Spleen (tissue), 7 donors: Measurements from ENCODE around the gene SHF.

Experiments
- POLR2A ChIP-seq, 3 donors: fragments of 450-650 bp; IDR thresholded peaks; one replicate each; pipeline ENCODE4 v1.5.1; 2017; ENCODE audit warnings: antibody characterized with exemption in 3 of 3, mild to moderate bottlenecking in 1 of 3
- TF ChIP-seq, protein P1 (sequence below), 11 experiments: fragments of 200-600 bp in 7 of 11; fragments of 450-650 bp in 4 of 11; sonication (generic) in 4 of 11; IDR thresholded peaks in 8 of 11; conservative IDR thresholded peaks in 3 of 11; 1 replicate in 7 of 11; 2 replicates in 4 of 11; pipeline versions ENCODE4 v1.4.0 to v1.8.0; 2016 to 2021; ENCODE audit warnings: antibody characterized with exemption in 11 of 11, inconsistent platforms in 4 of 11, mild to moderate bottlenecking in 1 of 11
- donor health status: DM: no; HTN: no; CAD: no; lungs with moderate emphysema.
- donor health status: DM: no; HTN: no; CAD: no.
- donor health status: DM: no; HTN: no; CAD: no.

- TF ChIP-seq POLR2A (IDR thresholded peaks at IDR 0.05): no peak
- TF ChIP-seq, protein P1, sequence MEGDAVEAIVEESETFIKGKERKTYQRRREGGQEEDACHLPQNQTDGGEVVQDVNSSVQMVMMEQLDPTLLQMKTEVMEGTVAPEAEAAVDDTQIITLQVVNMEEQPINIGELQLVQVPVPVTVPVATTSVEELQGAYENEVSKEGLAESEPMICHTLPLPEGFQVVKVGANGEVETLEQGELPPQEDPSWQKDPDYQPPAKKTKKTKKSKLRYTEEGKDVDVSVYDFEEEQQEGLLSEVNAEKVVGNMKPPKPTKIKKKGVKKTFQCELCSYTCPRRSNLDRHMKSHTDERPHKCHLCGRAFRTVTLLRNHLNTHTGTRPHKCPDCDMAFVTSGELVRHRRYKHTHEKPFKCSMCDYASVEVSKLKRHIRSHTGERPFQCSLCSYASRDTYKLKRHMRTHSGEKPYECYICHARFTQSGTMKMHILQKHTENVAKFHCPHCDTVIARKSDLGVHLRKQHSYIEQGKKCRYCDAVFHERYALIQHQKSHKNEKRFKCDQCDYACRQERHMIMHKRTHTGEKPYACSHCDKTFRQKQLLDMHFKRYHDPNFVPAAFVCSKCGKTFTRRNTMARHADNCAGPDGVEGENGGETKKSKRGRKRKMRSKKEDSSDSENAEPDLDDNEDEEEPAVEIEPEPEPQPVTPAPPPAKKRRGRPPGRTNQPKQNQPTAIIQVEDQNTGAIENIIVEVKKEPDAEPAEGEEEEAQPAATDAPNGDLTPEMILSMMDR (IDR thresholded peaks at IDR 0.05 in 8 of 11, conservative IDR thresholded peaks at IDR 0.05 in 3 of 11): no peak
Observed at GRCh38 chr15:45156744-45157455, 30.9 kb downstream of the SHF start.
